Measurements from ENCODE around the gene GFER. TPM values are rescaled to one million over a fixed set of nuclear protein-coding genes. Genes with fewer than 3 reads are reported as not detected.
A peak's percentile ranks its signal among the peaks of the same experiment; 100 is the strongest.

GFER gene
- total RNA-seq, 4 donors from 2014 or later, result 29.9 to 117 (median 64.3) TPM

GRCh38 chr16:1963806-1964505, 20.0 kb upstream of the GFER start:
- 6 to 20% methylated on average over 1 to 39 of the region's 44 CpGs for WGBS, 2 donors (ENCODE audit: low coverage in 1 of 2)
- H3K4me3 ChIP-seq, result peak overlapping the region; percentile 84 to 99 (median 90)
- H3K36me3 ChIP-seq, result peaks cover 0 to 16% (median 6%) of the 10 kb centered on the region in 4 donors
- intact Hi-C loops (cut with DNase I; ENCODE audit: low total_unique reads) (no loop called here), in situ Hi-C loops (cut with MboI; ENCODE audit: low pct_ligation_motif_present in 1 of 4, low pct_unique_long_range_greater_than_20kb in 1 of 4, low sequenced_read_pairs in 3 of 4) (no loop called here)
- TF ChIP-seq EP300 (IDR thresholded peaks at IDR 0.05; ENCODE audit: low read depth), result no peak
- TF ChIP-seq, protein P1, sequence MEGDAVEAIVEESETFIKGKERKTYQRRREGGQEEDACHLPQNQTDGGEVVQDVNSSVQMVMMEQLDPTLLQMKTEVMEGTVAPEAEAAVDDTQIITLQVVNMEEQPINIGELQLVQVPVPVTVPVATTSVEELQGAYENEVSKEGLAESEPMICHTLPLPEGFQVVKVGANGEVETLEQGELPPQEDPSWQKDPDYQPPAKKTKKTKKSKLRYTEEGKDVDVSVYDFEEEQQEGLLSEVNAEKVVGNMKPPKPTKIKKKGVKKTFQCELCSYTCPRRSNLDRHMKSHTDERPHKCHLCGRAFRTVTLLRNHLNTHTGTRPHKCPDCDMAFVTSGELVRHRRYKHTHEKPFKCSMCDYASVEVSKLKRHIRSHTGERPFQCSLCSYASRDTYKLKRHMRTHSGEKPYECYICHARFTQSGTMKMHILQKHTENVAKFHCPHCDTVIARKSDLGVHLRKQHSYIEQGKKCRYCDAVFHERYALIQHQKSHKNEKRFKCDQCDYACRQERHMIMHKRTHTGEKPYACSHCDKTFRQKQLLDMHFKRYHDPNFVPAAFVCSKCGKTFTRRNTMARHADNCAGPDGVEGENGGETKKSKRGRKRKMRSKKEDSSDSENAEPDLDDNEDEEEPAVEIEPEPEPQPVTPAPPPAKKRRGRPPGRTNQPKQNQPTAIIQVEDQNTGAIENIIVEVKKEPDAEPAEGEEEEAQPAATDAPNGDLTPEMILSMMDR (IDR thresholded peaks at IDR 0.05), result peak in 1 of 5 experiments; percentile 1
- no peak for TF ChIP-seq POLR2AphosphoS5 (IDR thresholded peaks at IDR 0.05)
- H3K27me3 ChIP-seq, result no peaks in the 10 kb centered on the region
- no peaks in the 10 kb centered on the region for H3K9me3 ChIP-seq
- peaks cover 8 to 46% (median 37%) of the 10 kb centered on the region in 4 donors for H3K4me1 ChIP-seq
- no peak for DNase-seq
- peak overlapping the region; percentile 96 to 99 (median 98) for H3K27ac ChIP-seq

DNA sequence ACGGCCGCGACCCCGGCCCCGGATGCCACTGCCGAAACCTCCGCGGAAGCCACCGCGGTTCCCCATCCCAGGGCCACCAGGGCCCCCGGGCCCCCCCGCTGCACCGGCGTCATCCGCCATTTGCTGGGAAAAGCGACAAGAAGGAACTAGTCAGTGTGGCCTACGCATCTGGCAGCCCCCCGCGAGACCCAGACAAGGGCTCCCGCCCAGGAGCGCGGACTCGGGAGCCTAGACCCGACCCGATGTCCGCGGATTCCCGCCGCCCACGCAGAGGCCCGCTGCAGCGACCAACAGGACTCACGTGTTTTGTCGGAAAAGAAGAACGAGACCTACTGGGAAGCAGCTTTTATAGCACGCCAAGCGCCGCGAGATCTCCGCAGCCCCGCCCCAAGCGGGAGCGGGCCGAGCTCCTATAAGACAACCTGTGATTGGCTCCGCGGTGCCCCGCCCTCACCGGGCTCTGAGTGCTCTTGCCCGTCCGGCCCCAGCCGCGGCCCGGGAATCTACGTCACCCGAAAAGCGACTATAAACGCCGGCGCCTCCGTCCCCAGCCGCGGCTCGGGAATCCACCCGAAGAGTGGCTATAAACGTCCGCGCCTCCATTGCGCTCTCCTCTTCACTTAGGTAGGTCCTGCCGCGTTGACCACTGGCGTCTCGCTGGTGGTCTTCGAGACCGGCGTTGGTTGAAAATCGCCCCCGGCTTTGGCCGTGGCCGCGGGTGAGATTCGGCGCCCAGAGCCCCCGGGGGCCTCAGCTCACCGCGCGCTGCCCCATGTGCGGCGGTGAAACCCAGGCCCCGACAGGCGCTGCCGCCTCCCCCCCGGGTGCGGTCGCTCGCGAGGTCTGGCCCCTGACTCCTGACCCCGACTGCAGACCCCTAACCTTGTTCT, 19.2 kb upstream of the GFER start, which contains the start of gene RPS2:
Gene RPS2 (minus strand): TSS at position 321 of the 890 bp plus-strand sequence. CDS start 201 bp downstream, at position 120.
- intact Hi-C loops (cut with DNase I; ENCODE audit: low total_unique reads) (no loop called here), in situ Hi-C loops (cut with MboI; ENCODE audit: low pct_ligation_motif_present in 1 of 4, low pct_unique_long_range_greater_than_20kb in 1 of 4, low sequenced_read_pairs in 3 of 4) (no loop called here)
- WGBS, 2 donors (ENCODE audit: low coverage in 1 of 2), result 0% methylated on average over 35 of the region's 97 CpGs; no CpG with 5 or more reads in 1 of the 2 donors
- H3K4me1 ChIP-seq, result peaks cover 8 to 44% (median 35%) of the 10 kb centered on the region in 4 donors
- H3K27me3 ChIP-seq, result no peaks in the 10 kb centered on the region
- peaks cover 0 to 16% (median 6%) of the 10 kb centered on the region in 4 donors for H3K36me3 ChIP-seq
- H3K4me3 ChIP-seq, result peak within 1 kb of the TSS; percentile 84 to 99 (median 90)
- DNase-seq, result peak; percentile 99
- TF ChIP-seq POLR2A (IDR thresholded peaks at IDR 0.05) (peak; percentile 99), EP300 (IDR thresholded peaks at IDR 0.05; ENCODE audit: low read depth) (no peak), POLR2AphosphoS5 (IDR thresholded peaks at IDR 0.05) (peak; percentile 97 to 100 (median 99))
- TF ChIP-seq, protein P1 (IDR thresholded peaks at IDR 0.05), result peak in 1 of 5 experiments; percentile 11
- H3K27ac ChIP-seq, result peak within 1 kb of the TSS; percentile 96 to 99 (median 98)
- H3K9me3 ChIP-seq, result no peaks in the 10 kb centered on the region

DNA sequence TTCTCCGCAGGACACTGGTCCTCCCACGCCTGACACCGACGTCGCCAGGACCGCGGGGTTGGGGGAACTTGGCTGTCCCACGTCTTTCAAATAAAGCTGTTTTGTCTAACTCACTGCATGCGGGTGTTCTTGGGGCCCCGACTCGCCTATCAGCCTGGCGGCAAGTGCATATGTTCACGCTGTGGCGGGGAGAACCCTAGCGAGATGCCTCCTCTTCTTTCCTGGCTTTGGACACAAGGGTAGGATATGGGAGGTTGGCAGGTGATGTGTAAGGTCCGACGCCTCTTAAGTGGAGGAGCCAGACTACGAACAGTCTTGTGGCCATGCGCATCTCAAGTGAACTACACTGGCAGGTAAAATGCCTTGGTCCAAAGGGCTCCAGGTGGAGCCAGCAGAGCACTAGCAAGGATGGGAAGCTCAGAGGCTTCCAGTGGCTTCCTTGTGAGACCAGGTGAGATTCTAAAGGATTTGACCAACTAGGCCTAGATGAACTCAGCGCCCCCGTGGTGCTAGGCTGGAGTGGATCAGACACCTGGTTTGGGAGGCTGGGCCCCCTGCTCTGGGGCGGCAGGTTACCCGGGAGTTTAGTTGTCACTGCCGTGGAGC, 18.5 kb upstream of the GFER start:
- no peak for DNase-seq
- in situ Hi-C loops (cut with MboI; ENCODE audit: low pct_ligation_motif_present in 1 of 4, low pct_unique_long_range_greater_than_20kb in 1 of 4, low sequenced_read_pairs in 3 of 4) (no loop called here), intact Hi-C loops (cut with DNase I; ENCODE audit: low total_unique reads) (no loop called here)
- no peaks in the 10 kb centered on the region for H3K9me3 ChIP-seq
- TF ChIP-seq POLR2AphosphoS5 (IDR thresholded peaks at IDR 0.05), result peak in 1 of 3 donors; percentile 3
- TF ChIP-seq, protein P1 (IDR thresholded peaks at IDR 0.05), result no peak
- no peak for TF ChIP-seq EP300 (IDR thresholded peaks at IDR 0.05; ENCODE audit: low read depth)
- H3K4me3 ChIP-seq, result peak overlapping the region; percentile 76 to 99 (median 90)
- H3K4me1 ChIP-seq, result peaks cover 5 to 36% (median 29%) of the 10 kb centered on the region in 4 donors
- peak overlapping the region; percentile 96 to 99 (median 98) for H3K27ac ChIP-seq
- H3K36me3 ChIP-seq, result peaks cover 0 to 16% (median 6%) of the 10 kb centered on the region in 4 donors
- 18% methylated on average over 24 of the region's 24 CpGs; no CpG with 5 or more reads in 1 of the 2 donors for WGBS, 2 donors (ENCODE audit: low coverage in 1 of 2)
- H3K27me3 ChIP-seq, result no peaks in the 10 kb centered on the region
